Vagina (tissue), 2 donors: ENCODE results near the gene MXD3.
A peak's percentile ranks its signal among the peaks of the same experiment; 100 is the strongest.

Source experiments
- POLR2AphosphoS5 ChIP-seq, 2 donors: sonication (generic); formaldehyde crosslinking; IDR thresholded peaks; one replicate each; pipeline ENCODE4 v1.9.0; 2017; ENCODE audit warnings: antibody characterized with exemption in 2 of 2, mild to moderate bottlenecking in 2 of 2, low read depth in 1 of 2; ENCODE audit not compliant: insufficient read depth in 1 of 2
- TF ChIP-seq, protein P1 (sequence below), 3 experiments: fragments of 450-650 bp in 2 of 3; fragments of 200-600 bp in 1 of 3; sonication (generic) in 1 of 3; IDR thresholded peaks; one replicate each; pipeline ENCODE4 v1.5.1; 2017 to 2019; ENCODE audit warnings: antibody characterized with exemption in 3 of 3, mild to moderate bottlenecking in 2 of 3, moderate library complexity in 2 of 3

DNA sequence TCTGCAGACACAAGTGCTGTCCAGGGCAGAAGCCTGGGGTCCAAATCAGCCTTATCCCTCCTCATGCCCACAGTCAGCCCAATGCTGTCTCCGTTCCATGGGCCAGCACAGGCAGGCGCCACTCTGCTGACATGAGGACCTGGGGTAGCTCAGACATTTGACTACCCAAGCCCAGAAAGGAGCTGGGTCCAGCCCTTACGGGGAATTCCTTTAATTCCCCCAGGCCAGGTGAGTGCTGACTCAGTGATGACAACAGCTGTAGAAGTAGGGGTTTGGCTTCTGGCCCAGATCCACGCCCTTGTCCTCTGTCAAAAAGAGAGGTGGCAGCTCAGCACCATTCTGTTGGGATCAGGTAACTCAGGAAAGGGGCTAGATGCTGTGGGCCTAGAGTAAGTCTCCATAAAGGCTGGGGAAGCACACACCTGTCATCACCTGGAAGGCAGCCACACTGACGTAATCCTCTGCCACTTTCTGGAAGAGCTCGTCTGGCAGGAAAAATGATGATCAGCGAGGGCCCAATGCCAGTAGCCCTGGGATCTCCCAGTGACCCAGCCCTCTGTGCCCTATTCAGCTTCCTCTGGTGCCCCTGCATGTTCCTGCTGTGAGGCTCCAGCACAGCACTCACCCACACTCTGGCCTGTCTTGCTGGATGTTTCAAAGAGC lies 10.1 kb downstream of the MXD3 start:
- TF ChIP-seq, protein P1, sequence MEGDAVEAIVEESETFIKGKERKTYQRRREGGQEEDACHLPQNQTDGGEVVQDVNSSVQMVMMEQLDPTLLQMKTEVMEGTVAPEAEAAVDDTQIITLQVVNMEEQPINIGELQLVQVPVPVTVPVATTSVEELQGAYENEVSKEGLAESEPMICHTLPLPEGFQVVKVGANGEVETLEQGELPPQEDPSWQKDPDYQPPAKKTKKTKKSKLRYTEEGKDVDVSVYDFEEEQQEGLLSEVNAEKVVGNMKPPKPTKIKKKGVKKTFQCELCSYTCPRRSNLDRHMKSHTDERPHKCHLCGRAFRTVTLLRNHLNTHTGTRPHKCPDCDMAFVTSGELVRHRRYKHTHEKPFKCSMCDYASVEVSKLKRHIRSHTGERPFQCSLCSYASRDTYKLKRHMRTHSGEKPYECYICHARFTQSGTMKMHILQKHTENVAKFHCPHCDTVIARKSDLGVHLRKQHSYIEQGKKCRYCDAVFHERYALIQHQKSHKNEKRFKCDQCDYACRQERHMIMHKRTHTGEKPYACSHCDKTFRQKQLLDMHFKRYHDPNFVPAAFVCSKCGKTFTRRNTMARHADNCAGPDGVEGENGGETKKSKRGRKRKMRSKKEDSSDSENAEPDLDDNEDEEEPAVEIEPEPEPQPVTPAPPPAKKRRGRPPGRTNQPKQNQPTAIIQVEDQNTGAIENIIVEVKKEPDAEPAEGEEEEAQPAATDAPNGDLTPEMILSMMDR (IDR thresholded peaks at IDR 0.05), result no peak
- TF ChIP-seq POLR2AphosphoS5 (IDR thresholded peaks at IDR 0.05; ENCODE audit: insufficient read depth in 1 of 2, low read depth in 1 of 2), result peak in 1 of 2 donors; percentile 13
